ENCODE data around the gene PCSK2. TPM values are rescaled to one million over a fixed set of nuclear protein-coding genes. Genes with fewer than 3 reads are reported as not detected.
"Not testable (repeated sequence)": the region's sequence is repeated elsewhere in the genome, so short reads cannot be mapped to it uniquely, and the experiment has no call there.

PCSK2 gene
- total and polyA plus RNA-seq, 4 donors = 0.51 to 9.8 (median 1.5) TPM

GRCh38 chr20:17210983-17211382 is 15.9 kb upstream of the PCSK2 start:
- Histone ChIP-seq H3K9ac (ENCODE audit: insufficient read depth in 1 of 2, low read length in 2 of 2) (no peak overlapping the region), H3K27ac (ENCODE audit: low read depth in 1 of 2, low read length in 1 of 2) (no peak overlapping the region), H3K4me3 (no peak overlapping the region), H3K9me3 (ENCODE audit: control insufficient read depth in 4 of 4, insufficient read depth in 3 of 4, low read length in 3 of 4) (no peaks in the 10 kb centered on the region), H3K4me1 (ENCODE audit: control insufficient read depth in 5 of 5, insufficient read depth in 5 of 5, low read length in 5 of 5) (no peaks in the 10 kb centered on the region), H3K27me3 (ENCODE audit: control insufficient read depth in 3 of 3, insufficient read depth in 3 of 3, low read length in 2 of 3) (no peaks in the 10 kb centered on the region), H3K36me3 (ENCODE audit: control insufficient read depth in 4 of 4, insufficient read depth in 4 of 4, low read length in 4 of 4) (no peaks in the 10 kb centered on the region)
- 81 to 92% methylated on average over 2 of the region's 2 CpGs for WGBS, 2 donors
- DNase-seq (no peak), ATAC-seq (ENCODE audit: insufficient read depth, low FRiP score) (no peak)
- TF ChIP-seq CTCF (IDR thresholded peaks at IDR 0.05; ENCODE audit: control extremely low read depth, extremely low read depth) = no peak

- Histone ChIP-seq H3K27me3 (ENCODE audit: control insufficient read depth in 3 of 3, insufficient read depth in 3 of 3, low read length in 2 of 3) (peaks cover 0 to 3% (median 2%) of the 10 kb centered on the region in 3 donors), H3K4me1 (ENCODE audit: control insufficient read depth in 5 of 5, insufficient read depth in 5 of 5, low read length in 5 of 5) (no peaks in the 10 kb centered on the region), H3K9ac (ENCODE audit: insufficient read depth in 1 of 2, low read length in 2 of 2) (no peak overlapping the region), H3K9me3 (ENCODE audit: control insufficient read depth in 4 of 4, insufficient read depth in 3 of 4, low read length in 3 of 4) (no peaks in the 10 kb centered on the region), H3K36me3 (ENCODE audit: control insufficient read depth in 4 of 4, insufficient read depth in 4 of 4, low read length in 4 of 4) (no peaks in the 10 kb centered on the region), H3K4me3 (no peak overlapping the region), H3K27ac (ENCODE audit: low read depth in 1 of 2, low read length in 1 of 2) (no peak overlapping the region)
- no peak for DNase-seq
- no peak for ATAC-seq (ENCODE audit: insufficient read depth, low FRiP score)
- no peak for TF ChIP-seq CTCF (IDR thresholded peaks at IDR 0.05; ENCODE audit: control extremely low read depth, extremely low read depth)
These were observed 11.7 kb upstream of the PCSK2 start for GRCh38 chr20:17215167-17215566.

GRCh38 chr20:17219856-17220255 is 7.0 kb upstream of the PCSK2 start:
- ATAC-seq (ENCODE audit: insufficient read depth, low FRiP score) = not testable (repeated sequence)
- 79 to 83% methylated on average over 1 of the region's 1 CpG for WGBS, 2 donors

GRCh38 chr20:17223553-17223952 is 3.3 kb upstream of the PCSK2 start:
- H3K27ac ChIP-seq (ENCODE audit: low read depth in 1 of 2, low read length in 1 of 2) = no peak overlapping the region
- no peaks in the 10 kb centered on the region for H3K36me3 ChIP-seq (ENCODE audit: control insufficient read depth in 4 of 4, insufficient read depth in 4 of 4, low read length in 4 of 4)
- ATAC-seq (ENCODE audit: insufficient read depth, low FRiP score) (no peak), DNase-seq (peak in 1 of 3 donors; percentile 5)
- 72 to 83% methylated on average over 3 of the region's 3 CpGs for WGBS, 2 donors
- peaks cover 0 to 52% (median 32%) of the 10 kb centered on the region in 3 donors for H3K27me3 ChIP-seq (ENCODE audit: control insufficient read depth in 3 of 3, insufficient read depth in 3 of 3, low read length in 2 of 3)
- TF ChIP-seq CTCF (IDR thresholded peaks at IDR 0.05; ENCODE audit: control extremely low read depth, extremely low read depth) = no peak
- H3K9ac ChIP-seq (ENCODE audit: insufficient read depth in 1 of 2, low read length in 2 of 2) = no peak overlapping the region
- H3K4me3 ChIP-seq = no peak overlapping the region
- peaks cover 0 to 14% (median 0%) of the 10 kb centered on the region in 5 donors for H3K4me1 ChIP-seq (ENCODE audit: control insufficient read depth in 5 of 5, insufficient read depth in 5 of 5, low read length in 5 of 5)
- H3K9me3 ChIP-seq (ENCODE audit: control insufficient read depth in 4 of 4, insufficient read depth in 3 of 4, low read length in 3 of 4) = no peaks in the 10 kb centered on the region

More at GRCh38 chr20:17219856-17220255, 7.0 kb upstream of the PCSK2 start:
- H3K4me3 ChIP-seq; H3K27ac ChIP-seq (ENCODE audit: low read depth in 1 of 2, low read length in 1 of 2); H3K36me3 ChIP-seq (ENCODE audit: control insufficient read depth in 4 of 4, insufficient read depth in 4 of 4, low read length in 4 of 4); DNase-seq; H3K9me3 ChIP-seq (ENCODE audit: control insufficient read depth in 4 of 4, insufficient read depth in 3 of 4, low read length in 3 of 4); H3K9ac ChIP-seq (ENCODE audit: insufficient read depth in 1 of 2, low read length in 2 of 2); H3K4me1 ChIP-seq (ENCODE audit: control insufficient read depth in 5 of 5, insufficient read depth in 5 of 5, low read length in 5 of 5): not testable (repeated sequence)
- H3K27me3 ChIP-seq (ENCODE audit: control insufficient read depth in 3 of 3, insufficient read depth in 3 of 3, low read length in 2 of 3) = peaks cover 0 to 20% (median 7%) of the 10 kb centered on the region in 3 donors

All from lung (tissue), 12 donors.